ENCODE data around the gene ENPP6. TPM values are rescaled to one million over a fixed set of nuclear protein-coding genes. Genes with fewer than 3 reads are reported as not detected.

The ENPP6 gene
- 0.41 TPM for total RNA-seq (ENCODE audit: unreplicated experiment)
- long read RNA-seq: 0 reads

DNA sequence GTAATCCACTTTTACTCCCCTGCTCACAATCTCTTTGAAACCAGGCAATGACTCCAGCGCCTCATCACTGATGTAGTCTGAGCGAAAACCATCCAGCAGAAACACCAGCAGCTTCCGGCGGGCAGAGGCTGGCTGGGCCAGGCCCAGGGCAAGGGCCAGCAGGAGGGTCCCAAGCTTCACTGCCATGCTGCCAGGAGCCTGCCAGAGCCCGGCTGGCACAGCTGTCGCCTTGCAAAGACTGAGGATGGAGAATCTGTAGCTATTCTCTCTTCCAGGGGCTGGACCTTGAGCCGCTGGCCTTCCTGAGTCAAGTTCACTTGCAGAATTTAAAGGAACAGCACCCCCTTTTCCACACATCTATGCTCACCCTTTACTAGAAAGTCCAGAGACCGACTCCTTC, at the start of gene ENPP6:
ENPP6 (minus strand) TSS at position 240 of the 400 bp plus-strand sequence; CDS start at position 186, 54 bp downstream.
- H3K27me3 Mint-ChIP-seq (ENCODE audit: unreplicated experiment): no peaks in the 10 kb centered on the region
- no peaks in the 10 kb centered on the region for H3K4me1 Mint-ChIP-seq (ENCODE audit: unreplicated experiment)
- no peaks in the 10 kb centered on the region for H3K36me3 Mint-ChIP-seq (ENCODE audit: low read depth, unreplicated experiment)
- no peak within 1 kb of the TSS for H3K4me3 Mint-ChIP-seq (ENCODE audit: unreplicated experiment)
- TF ChIP-seq, protein P1, sequence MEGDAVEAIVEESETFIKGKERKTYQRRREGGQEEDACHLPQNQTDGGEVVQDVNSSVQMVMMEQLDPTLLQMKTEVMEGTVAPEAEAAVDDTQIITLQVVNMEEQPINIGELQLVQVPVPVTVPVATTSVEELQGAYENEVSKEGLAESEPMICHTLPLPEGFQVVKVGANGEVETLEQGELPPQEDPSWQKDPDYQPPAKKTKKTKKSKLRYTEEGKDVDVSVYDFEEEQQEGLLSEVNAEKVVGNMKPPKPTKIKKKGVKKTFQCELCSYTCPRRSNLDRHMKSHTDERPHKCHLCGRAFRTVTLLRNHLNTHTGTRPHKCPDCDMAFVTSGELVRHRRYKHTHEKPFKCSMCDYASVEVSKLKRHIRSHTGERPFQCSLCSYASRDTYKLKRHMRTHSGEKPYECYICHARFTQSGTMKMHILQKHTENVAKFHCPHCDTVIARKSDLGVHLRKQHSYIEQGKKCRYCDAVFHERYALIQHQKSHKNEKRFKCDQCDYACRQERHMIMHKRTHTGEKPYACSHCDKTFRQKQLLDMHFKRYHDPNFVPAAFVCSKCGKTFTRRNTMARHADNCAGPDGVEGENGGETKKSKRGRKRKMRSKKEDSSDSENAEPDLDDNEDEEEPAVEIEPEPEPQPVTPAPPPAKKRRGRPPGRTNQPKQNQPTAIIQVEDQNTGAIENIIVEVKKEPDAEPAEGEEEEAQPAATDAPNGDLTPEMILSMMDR (IDR thresholded peaks at IDR 0.05; ENCODE audit: unreplicated experiment): no peak
- no peaks in the 10 kb centered on the region for H3K9me3 Mint-ChIP-seq (ENCODE audit: unreplicated experiment)
- no peak within 1 kb of the TSS for H3K27ac Mint-ChIP-seq (ENCODE audit: unreplicated experiment)
- no peak for DNase-seq (ENCODE audit: low spot score)

GRCh38 chr4:184267206-184267608, 49.5 kb upstream of the ENPP6 start:
- H3K27me3 Mint-ChIP-seq (ENCODE audit: unreplicated experiment): peaks cover 3% of the 10 kb centered on the region
- TF ChIP-seq, protein P1 (IDR thresholded peaks at IDR 0.05; ENCODE audit: unreplicated experiment): no peak
- no peaks in the 10 kb centered on the region for H3K36me3 Mint-ChIP-seq (ENCODE audit: low read depth, unreplicated experiment)
- no peak overlapping the region for H3K4me3 Mint-ChIP-seq (ENCODE audit: unreplicated experiment)
- peaks cover 19% of the 10 kb centered on the region for H3K4me1 Mint-ChIP-seq (ENCODE audit: unreplicated experiment)
- no peak overlapping the region for H3K27ac Mint-ChIP-seq (ENCODE audit: unreplicated experiment)
- no peak for DNase-seq (ENCODE audit: low spot score)
- no peaks in the 10 kb centered on the region for H3K9me3 Mint-ChIP-seq (ENCODE audit: unreplicated experiment)

DNA sequence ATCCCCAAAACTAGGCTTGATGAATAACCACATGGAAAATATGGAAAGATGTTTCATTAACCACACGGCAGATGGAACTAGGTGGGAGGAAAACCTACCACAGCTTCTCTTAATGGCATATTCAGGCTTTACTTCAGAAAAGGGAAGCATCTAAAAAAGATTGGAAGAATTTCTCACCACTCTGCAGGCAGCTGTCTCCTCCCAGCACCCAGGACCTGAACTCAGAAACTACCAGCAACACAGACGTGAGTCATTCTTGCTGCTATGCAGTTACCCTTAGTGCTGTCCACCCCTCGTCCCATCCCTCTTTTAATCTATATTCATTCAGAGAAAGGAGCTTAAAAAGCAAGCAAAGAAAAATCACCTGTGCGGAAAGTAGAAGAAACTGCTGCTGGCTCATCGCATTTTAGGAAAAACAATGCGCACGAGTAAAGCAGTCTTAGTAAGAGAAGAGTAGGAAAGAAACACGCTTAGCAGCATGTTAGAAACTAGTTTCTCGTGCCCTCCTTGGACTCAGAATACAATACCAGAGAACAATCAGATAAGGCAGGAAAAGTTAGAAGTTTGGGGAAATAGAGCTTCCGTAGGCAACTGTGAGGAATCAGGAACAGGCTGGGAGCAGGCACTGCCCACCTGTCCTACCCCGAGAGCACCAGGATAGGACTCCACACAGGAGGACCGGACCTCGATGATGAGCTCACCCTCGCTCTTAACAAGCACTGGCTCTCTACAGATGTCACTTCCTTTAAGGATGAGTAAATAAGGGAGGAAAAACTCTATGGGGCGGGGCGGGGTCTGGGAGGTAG, 48.1 kb upstream of the ENPP6 start:
- TF ChIP-seq, protein P1 (IDR thresholded peaks at IDR 0.05; ENCODE audit: unreplicated experiment): no peak
- H3K4me1 Mint-ChIP-seq (ENCODE audit: unreplicated experiment): peaks cover 19% of the 10 kb centered on the region
- peak overlapping the region; percentile 72 for H3K4me3 Mint-ChIP-seq (ENCODE audit: unreplicated experiment)
- H3K9me3 Mint-ChIP-seq (ENCODE audit: unreplicated experiment): no peaks in the 10 kb centered on the region
- peaks cover 3% of the 10 kb centered on the region for H3K27me3 Mint-ChIP-seq (ENCODE audit: unreplicated experiment)
- H3K36me3 Mint-ChIP-seq (ENCODE audit: low read depth, unreplicated experiment): no peaks in the 10 kb centered on the region
- H3K27ac Mint-ChIP-seq (ENCODE audit: unreplicated experiment): peak overlapping the region; percentile 89
- peak; percentile 34 for DNase-seq (ENCODE audit: low spot score)

DNA sequence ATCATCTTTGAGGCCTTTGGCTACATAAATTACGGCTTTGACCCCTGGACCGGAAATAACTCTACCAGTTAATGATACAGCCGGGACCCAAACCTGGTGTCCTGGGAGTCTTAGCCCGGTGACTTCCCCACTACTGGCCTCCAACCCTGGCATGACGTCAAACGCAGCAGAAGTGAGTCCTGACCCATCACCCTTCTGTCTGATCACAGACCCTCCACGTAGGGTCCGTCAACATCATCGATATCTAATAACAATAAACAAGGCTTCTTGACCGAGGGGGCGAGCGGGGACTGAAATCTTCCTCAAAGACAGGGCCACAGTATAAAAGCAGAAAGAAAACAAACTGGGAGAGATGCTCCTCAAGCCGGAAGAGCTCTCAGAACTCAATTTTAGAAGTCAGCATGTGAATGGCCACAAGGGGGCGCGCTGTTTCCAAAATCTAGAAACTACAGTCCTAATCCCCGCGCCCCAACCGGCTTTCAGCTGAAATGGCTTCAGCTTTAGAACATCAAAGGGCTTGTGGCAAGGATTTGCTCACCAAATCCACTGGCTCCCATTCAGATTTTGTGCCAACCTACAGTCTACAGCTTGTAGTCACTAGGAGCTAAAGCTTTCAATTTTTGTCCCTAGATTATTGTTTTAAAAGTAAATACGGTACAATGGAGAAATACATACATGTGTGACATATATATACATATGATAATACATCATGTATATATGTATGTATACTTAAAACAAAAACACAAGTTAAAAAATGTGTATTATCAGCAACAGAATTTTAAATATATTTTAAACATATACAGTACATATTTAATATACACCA, 46.4 kb upstream of the ENPP6 start:
- Mint-ChIP-seq H3K27me3 (ENCODE audit: unreplicated experiment) (peaks cover 3% of the 10 kb centered on the region), H3K27ac (ENCODE audit: unreplicated experiment) (no peak overlapping the region), H3K4me3 (ENCODE audit: unreplicated experiment) (no peak overlapping the region), H3K36me3 (ENCODE audit: low read depth, unreplicated experiment) (no peaks in the 10 kb centered on the region), H3K9me3 (ENCODE audit: unreplicated experiment) (no peaks in the 10 kb centered on the region), H3K4me1 (ENCODE audit: unreplicated experiment) (peaks cover 19% of the 10 kb centered on the region)
- DNase-seq (ENCODE audit: low spot score): peak; percentile 90
- TF ChIP-seq, protein P1 (IDR thresholded peaks at IDR 0.05; ENCODE audit: unreplicated experiment): peak; percentile 99
